HFF-Myc (cell line): Measurements from ENCODE around the gene ARMC9.
"Not testable (repeated sequence)": the region's sequence is repeated elsewhere in the genome, so short reads cannot be mapped to it uniquely, and the experiment has no call there.

Source experiments
- DNase-seq: peaks from one replicate; pipeline ENCODE4 v3.0.0-alpha.2; 2011; ENCODE audit warnings: low read depth; ENCODE audit errors: extremely low read depth
- H3K4me3 ChIP-seq: replicated peaks from 2 replicates; pipeline ENCODE4 v1.5.1; 2011; ENCODE audit warnings: low read depth, mild to moderate bottlenecking, control low read depth, low read length
- CTCF ChIP-seq: IDR thresholded peaks from 2 replicates; pipeline ENCODE4 v1.5.1; 2012; ENCODE audit warnings: mild to moderate bottlenecking, low read depth, low read length, control low read depth; ENCODE audit errors: missing control alignments

ARMC9 gene

DNA sequence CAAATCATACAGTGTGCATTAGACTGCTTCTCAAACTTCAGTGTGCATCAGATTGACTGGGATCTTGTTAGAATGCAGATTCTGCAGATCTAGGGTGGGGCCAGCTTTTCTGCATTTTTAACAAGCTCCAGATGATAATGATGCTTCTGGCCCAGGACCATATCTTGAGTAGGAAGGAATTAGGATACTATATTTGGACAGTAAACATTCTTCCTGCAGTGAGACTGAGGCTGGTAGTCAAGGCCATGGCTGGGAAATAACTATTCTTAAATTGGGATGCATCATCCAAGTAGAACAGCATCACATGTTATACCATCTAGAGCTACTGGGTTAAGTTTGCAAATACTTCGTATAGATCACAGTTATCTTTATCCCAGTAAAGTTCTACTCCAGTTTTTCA, 28.4 kb upstream of the ARMC9 start:
- no peak for TF ChIP-seq CTCF
- peak; percentile 89 for DNase-seq

GRCh38 chr2:231172025-231172424, 26.4 kb upstream of the ARMC9 start:
- no peak for DNase-seq
- no peak overlapping the region for H3K4me3 ChIP-seq
- no peak for TF ChIP-seq CTCF

More for the DNA sequence above, 28.4 kb upstream of the ARMC9 start:
- H3K4me3 ChIP-seq = no peak overlapping the region

DNA sequence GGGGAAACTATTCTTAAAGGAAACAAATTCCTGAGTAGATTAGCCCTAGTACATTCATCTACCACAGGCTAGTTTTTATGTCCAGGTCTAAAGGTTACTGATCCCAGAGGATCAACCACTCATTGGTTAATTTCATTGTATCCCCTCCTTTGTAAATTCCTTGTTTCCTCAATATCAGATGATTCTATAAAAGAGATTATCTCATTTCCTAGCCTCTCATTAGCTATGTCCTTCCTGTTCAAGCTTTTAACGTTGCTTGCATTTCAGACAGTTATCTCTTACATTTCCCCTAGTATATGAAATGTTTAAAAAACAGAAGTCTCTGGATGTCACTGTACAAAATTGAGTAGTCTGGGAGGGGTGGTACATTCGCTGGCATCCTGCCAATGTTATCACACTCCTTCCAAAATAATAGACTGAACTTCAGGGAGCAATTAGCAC, 24.2 kb upstream of the ARMC9 start:
- DNase-seq = no peak
- TF ChIP-seq CTCF = no peak
- no peak overlapping the region for H3K4me3 ChIP-seq

DNA sequence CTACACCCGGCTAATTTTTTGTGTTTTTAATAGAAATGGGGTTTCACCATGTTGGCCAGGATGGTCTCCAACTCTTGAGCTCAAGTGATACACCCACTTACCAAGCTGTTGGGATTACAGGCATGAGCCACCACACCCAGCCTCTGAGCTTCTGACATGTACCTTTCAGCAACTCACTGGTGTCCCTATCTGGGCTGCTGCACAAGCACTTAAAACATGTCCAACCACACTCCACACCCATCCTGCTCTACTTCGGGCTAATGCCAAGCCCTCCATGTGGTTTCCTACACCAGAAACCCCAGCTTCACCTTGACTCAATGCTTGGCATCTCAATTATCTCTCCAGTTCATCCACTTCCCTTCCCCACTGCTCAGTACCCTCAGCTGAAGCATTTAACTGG, 22.4 kb upstream of the ARMC9 start:
- DNase-seq = no peak
- no peak overlapping the region for H3K4me3 ChIP-seq
- no peak for TF ChIP-seq CTCF

- TF ChIP-seq CTCF = no peak
- no peak for DNase-seq
- no peak overlapping the region for H3K4me3 ChIP-seq
Measured at GRCh38 chr2:231177156-231178025, 21.0 kb upstream of the ARMC9 start.

DNA sequence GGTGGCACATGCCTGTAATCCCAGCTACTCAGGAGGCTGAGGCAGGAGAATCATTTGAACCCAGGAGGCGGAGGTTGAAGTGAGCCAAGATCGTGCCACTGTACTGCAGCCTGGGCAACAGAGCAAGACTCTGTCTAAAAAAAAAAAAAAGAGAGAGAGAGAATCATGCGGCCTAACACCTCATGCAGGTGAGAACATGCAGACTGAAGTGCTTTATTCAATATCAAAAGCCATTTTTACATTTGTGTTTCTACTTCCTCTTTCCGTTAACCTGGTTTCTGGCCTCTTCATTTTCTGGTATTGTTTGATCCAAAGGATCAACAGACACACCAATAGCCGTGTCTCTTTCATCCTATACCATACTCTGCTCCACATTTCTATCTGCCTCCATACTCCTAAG, 19.6 kb upstream of the ARMC9 start:
- H3K4me3 ChIP-seq, DNase-seq: not testable (repeated sequence)

DNA sequence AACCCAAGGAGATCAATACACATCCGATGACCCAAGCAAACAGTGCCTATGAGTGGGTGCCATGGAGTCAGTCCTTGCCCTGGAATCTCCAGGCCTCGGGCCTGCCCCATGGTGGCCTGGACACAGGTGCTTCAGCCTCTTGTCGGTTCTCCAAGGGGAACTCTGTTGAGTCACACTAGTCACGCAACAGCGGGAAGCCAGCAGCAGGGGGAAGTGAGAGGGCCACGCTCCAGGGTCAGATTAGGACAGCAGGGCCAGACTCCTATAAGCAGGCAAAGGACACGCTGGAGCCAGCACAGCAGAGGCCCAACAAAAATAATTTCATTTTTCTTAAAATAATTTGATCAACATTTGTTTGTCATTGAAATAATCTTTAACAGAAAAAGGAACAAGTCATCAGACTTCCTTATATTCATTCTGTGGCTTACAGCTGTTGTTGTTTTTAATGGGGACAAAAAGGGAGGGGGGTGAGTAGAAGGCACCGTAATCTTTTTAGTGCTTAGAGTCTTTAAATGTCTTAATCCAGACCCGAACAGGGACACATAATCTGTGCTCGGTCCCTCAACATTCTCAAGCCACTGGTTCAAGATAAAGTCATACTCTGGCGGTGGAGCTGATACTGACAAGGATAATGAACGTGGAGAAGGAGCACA, 16.4 kb upstream of the ARMC9 start:
- DNase-seq = no peak
- no peak for TF ChIP-seq CTCF
- no peak overlapping the region for H3K4me3 ChIP-seq
